GM12873 (cell line): ENCODE measurements around the gene QRICH1.

Experiments used
- CTCF ChIP-seq: IDR thresholded peaks from 2 replicates; pipeline ENCODE4 v1.5.1; 2012; ENCODE audit warnings: low read depth, mild to moderate bottlenecking, moderate library complexity, low read length, control low read depth; ENCODE audit not compliant: insufficient read depth; ENCODE audit errors: missing control alignments

The QRICH1 gene

GRCh38 chr3:48983096-48983495 lies 110.8 kb downstream of the QRICH1 start:
- TF ChIP-seq CTCF, result no peak

- no peak for TF ChIP-seq CTCF
Observed at GRCh38 chr3:48982686-48983085, 111.2 kb downstream of the QRICH1 start.

- TF ChIP-seq CTCF, result no peak
Observed at GRCh38 chr3:48982016-48982415, 111.9 kb downstream of the QRICH1 start.

- no peak for TF ChIP-seq CTCF
Observed at GRCh38 chr3:48980295-48980694, 113.6 kb downstream of the QRICH1 start.
